HEK293T (cell line): Measurements from ENCODE around the gene SLC16A14.

Experiments used
- BHLHE40 ChIP-seq: fragments of 450-650 bp; IDR thresholded peaks from 2 replicates; pipeline ENCODE4 v1.6.1; 2016; ENCODE audit warnings: mild to moderate bottlenecking, moderate library complexity, borderline replicate concordance
- CTBP1 ChIP-seq: fragments of 450-650 bp; IDR thresholded peaks from 2 replicates; pipeline ENCODE4 v1.6.1; 2016; ENCODE audit warnings: borderline replicate concordance
- FOXM1 ChIP-seq: fragments of 450-650 bp; IDR thresholded peaks from 2 replicates; pipeline ENCODE4 v1.6.1; 2017; ENCODE audit warnings: mild to moderate bottlenecking, borderline replicate concordance
- SP1 ChIP-seq: fragments of 450-650 bp; IDR thresholded peaks from 2 replicates; pipeline ENCODE4 v1.6.1; 2017
- SUZ12 ChIP-seq: fragments of 450-650 bp; IDR thresholded peaks from 2 replicates; pipeline ENCODE4 v1.6.1; 2016; ENCODE audit warnings: mild to moderate bottlenecking
- TARDBP ChIP-seq: fragments of 450-650 bp; IDR thresholded peaks from 2 replicates; pipeline ENCODE4 v1.6.1; 2016

DNA sequence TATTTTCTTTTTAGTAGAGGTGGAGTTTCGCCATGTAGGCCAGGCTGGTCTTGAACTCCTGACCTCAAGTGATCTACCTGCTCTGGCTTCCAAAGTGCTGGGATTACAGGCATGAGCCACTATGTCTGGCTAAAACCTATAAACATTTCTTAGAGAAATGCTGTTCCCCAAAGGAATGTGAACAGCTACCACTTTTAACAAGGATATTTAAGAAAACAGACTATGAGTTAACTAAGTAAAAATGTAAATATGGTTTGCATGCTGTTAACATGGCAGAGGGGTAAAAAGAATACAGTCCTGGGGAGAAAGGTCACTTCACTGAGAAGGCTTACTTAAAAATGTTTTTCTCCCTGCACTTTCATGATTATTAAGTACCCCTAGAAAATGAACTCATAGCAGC is 57.1 kb downstream of the SLC16A14 start:
- TF ChIP-seq TARDBP = no peak
- TF ChIP-seq FOXM1 = no peak
- TF ChIP-seq SP1 = no peak
- no peak for TF ChIP-seq BHLHE40
- TF ChIP-seq CTBP1 = no peak
- no peak for TF ChIP-seq SUZ12
